ENCODE measurements around the gene LPCAT1. TPM values are rescaled to one million over a fixed set of nuclear protein-coding genes. Genes with fewer than 3 reads are reported as not detected.

The LPCAT1 gene
- total and polyA plus RNA-seq, 2 experiments from 2014 or later: 22.2 to 48.4 TPM

DNA sequence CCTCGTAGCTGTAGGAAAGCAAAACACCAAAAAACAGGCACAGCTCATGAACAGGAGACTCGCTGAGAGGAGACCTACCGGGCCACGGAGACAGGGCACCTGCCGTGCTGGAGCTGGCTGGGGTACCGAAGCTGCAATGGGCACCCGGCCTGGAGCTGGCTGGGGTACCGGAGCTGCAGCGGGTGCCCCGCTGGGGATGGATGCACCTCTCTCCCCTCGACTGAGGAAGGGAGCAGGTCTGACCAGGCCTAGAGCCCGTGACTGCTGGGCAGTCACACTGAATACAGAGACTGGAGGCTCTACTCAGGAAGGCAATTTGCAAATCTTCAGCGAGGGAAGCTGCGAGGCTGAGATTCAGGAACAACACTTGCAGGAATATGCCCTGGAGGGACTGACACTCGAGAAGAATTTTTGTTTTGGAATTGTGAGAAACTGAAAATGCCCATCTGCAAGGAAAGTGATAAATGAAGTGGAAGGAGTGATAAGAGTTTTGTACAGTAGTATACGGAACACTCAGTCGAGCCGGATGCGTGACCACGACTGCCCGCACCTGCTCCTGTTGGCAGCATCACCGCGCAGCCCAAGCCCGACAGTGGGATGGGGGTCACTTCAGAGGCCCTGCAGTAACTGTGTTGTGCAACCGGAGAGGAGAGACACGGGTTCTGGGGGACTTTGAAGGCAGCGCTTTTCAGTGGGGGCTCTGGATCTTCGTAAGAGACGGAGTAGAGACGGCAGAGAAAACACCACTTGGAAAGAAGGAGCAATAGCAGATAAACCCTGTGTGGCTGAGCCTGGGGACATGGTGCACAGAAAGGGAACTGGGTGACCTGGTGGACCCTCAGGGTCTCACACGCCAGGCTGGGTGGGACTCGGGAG is 27.9 kb upstream of the LPCAT1 start:
- TF ChIP-seq EZH2phosphoT487 (IDR thresholded peaks at IDR 0.05; ENCODE audit: insufficient read depth, low read depth): no peak
- H3K27ac ChIP-seq: no peak overlapping the region
- peak overlapping the region; percentile 50 for H3K4me2 ChIP-seq (ENCODE audit: unreplicated experiment)
- no peaks in the 10 kb centered on the region for H3F3A ChIP-seq (ENCODE audit: insufficient read depth)
- H3K79me2 ChIP-seq (ENCODE audit: insufficient read depth): no peaks in the 10 kb centered on the region
- WGBS, 2 experiments (ENCODE audit: low coverage in 1 of 2, low lambda C conversion rate in 2 of 2, missing lambda C conversion rate in 2 of 2): 78 to 83% methylated on average over 32 of the region's 32 CpGs
- H3K4me1 ChIP-seq (ENCODE audit: insufficient read depth): peaks cover 10% of the 10 kb centered on the region
- H3K9me3 ChIP-seq (ENCODE audit: low read depth): no peaks in the 10 kb centered on the region
- no peaks in the 10 kb centered on the region for H3K36me3 ChIP-seq (ENCODE audit: low read depth)
- in situ Hi-C loops (cut with MboI): no loop called here
- no peaks in the 10 kb centered on the region for H3K27me3 ChIP-seq (replicated peaks; ENCODE audit: insufficient read depth)
- H3K9ac ChIP-seq: no peak overlapping the region
- 0 out of 2 replicates have a peak overlapping the region, but pooled peaks have one; percentile 46 for H3K4me3 ChIP-seq
- no peak for DNase-seq
- no peaks in the 10 kb centered on the region for H4K20me1 ChIP-seq (ENCODE audit: insufficient read depth)
- no peaks in the 10 kb centered on the region for H3K9me2 ChIP-seq (ENCODE audit: insufficient read depth)
- no peak overlapping the region for H2AFZ ChIP-seq

DNA sequence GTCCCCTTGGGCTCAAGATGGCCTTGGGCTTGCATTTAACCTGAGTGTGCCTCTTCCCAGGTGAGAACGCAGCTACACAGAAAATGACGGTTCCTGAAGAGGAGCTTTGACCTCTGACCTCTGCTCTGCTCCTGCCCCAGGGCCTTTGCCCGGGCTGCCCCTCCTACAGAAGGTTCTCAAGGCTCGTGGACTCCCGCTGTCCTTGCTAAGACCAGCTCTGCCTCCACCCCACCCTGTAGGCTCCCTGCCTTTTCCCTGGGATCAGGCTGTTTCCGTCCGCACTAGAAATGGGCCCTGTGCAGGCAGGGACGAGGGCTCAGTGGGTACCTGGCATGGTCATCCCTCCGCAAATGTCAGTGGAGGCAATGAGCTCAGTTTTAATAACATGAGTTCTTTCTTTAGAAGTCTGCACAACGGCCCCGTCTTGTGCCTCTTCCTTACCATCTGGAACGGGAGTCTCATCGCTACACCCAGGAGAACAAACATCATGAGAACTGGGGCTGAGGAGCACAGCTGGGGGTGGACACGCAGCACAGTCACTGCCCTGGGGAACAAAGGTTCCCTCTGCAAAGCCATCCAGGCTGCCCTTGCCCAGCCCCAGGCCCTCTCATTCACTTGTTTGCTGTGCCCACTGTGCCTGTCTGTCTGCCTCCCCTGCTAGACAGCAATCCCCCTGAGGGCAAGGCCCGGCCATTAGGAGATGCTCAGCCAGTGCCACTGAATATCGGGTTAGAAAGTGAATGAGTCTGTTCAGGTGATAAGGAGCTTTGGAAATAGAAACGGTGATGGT is 26.7 kb upstream of the LPCAT1 start:
- 83 to 89% methylated on average over 17 of the region's 17 CpGs for WGBS, 2 experiments (ENCODE audit: low coverage in 1 of 2, low lambda C conversion rate in 2 of 2, missing lambda C conversion rate in 2 of 2)
- Histone ChIP-seq H2AFZ (no peak overlapping the region), H3F3A (ENCODE audit: insufficient read depth) (peaks cover 8% of the 10 kb centered on the region), H3K4me1 (ENCODE audit: insufficient read depth) (peaks cover 7% of the 10 kb centered on the region), H3K9ac (no peak overlapping the region), H3K9me3 (ENCODE audit: low read depth) (no peaks in the 10 kb centered on the region), H3K4me3 (no peak overlapping the region), H3K27ac (no peak overlapping the region), H3K27me3 (replicated peaks; ENCODE audit: insufficient read depth) (no peaks in the 10 kb centered on the region), H3K9me2 (ENCODE audit: insufficient read depth) (no peaks in the 10 kb centered on the region), H3K4me2 (ENCODE audit: unreplicated experiment) (no peak overlapping the region), H3K36me3 (ENCODE audit: low read depth) (no peaks in the 10 kb centered on the region), H4K20me1 (ENCODE audit: insufficient read depth) (no peaks in the 10 kb centered on the region), H3K79me2 (ENCODE audit: insufficient read depth) (no peaks in the 10 kb centered on the region)
- TF ChIP-seq EZH2phosphoT487 (IDR thresholded peaks at IDR 0.05; ENCODE audit: insufficient read depth, low read depth) (no peak), EZH2 (IDR thresholded peaks at IDR 0.05; ENCODE audit: insufficient read depth, poor library complexity, severe bottlenecking) (no peak)
- DNase-seq: no peak
- in situ Hi-C loops (cut with MboI): no loop called here

DNA sequence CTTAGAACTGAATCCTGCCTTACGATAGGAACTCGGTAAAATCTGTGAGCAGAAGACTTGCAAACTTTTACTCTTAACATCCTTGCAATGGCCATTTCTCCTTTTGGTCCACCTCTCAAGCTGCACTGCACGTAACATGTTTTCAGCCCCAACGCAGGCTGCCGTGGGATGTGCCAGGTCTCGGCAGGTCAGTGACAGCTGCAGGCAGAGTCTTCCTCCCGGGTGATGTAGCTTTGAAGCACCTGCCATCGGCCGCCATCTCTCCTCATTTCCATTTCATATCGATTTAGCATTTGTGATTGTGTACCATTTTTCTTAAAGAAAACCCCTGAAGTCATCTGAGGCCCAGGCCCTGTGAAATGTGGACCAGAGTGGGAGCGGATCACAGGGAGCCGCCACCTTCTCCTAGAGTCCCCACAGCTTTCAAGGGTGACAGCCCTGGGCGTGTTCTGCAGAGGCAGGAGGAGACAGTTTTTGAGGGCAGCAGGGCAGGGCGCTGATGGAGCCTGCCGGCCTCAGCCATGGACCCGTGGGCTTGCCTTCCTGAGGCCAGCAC is 25.8 kb upstream of the LPCAT1 start:
- H3K27ac ChIP-seq: no peak overlapping the region
- no peaks in the 10 kb centered on the region for H4K20me1 ChIP-seq (ENCODE audit: insufficient read depth)
- H3K79me2 ChIP-seq (ENCODE audit: insufficient read depth): no peaks in the 10 kb centered on the region
- H2AFZ ChIP-seq: no peak overlapping the region
- H3F3A ChIP-seq (ENCODE audit: insufficient read depth): peaks cover 9% of the 10 kb centered on the region
- WGBS, 2 experiments (ENCODE audit: low coverage in 1 of 2, low lambda C conversion rate in 2 of 2, missing lambda C conversion rate in 2 of 2): 75 to 83% methylated on average over 16 of the region's 16 CpGs
- H3K4me1 ChIP-seq (ENCODE audit: insufficient read depth): no peaks in the 10 kb centered on the region; the same call in 1 of the 2 replicates
- no peak overlapping the region for H3K4me3 ChIP-seq
- H3K27me3 ChIP-seq (replicated peaks; ENCODE audit: insufficient read depth): no peaks in the 10 kb centered on the region
- H3K9me3 ChIP-seq (ENCODE audit: low read depth): no peaks in the 10 kb centered on the region
- TF ChIP-seq EZH2phosphoT487 (IDR thresholded peaks at IDR 0.05; ENCODE audit: insufficient read depth, low read depth) (no peak), EZH2 (IDR thresholded peaks at IDR 0.05; ENCODE audit: insufficient read depth, poor library complexity, severe bottlenecking) (no peak)
- H3K4me2 ChIP-seq (ENCODE audit: unreplicated experiment): no peak overlapping the region
- no peaks in the 10 kb centered on the region for H3K9me2 ChIP-seq (ENCODE audit: insufficient read depth)
- no peaks in the 10 kb centered on the region for H3K36me3 ChIP-seq (ENCODE audit: low read depth)
- in situ Hi-C loops (cut with MboI): no loop called here
- no peak overlapping the region for H3K9ac ChIP-seq
- DNase-seq: no peak

DNA sequence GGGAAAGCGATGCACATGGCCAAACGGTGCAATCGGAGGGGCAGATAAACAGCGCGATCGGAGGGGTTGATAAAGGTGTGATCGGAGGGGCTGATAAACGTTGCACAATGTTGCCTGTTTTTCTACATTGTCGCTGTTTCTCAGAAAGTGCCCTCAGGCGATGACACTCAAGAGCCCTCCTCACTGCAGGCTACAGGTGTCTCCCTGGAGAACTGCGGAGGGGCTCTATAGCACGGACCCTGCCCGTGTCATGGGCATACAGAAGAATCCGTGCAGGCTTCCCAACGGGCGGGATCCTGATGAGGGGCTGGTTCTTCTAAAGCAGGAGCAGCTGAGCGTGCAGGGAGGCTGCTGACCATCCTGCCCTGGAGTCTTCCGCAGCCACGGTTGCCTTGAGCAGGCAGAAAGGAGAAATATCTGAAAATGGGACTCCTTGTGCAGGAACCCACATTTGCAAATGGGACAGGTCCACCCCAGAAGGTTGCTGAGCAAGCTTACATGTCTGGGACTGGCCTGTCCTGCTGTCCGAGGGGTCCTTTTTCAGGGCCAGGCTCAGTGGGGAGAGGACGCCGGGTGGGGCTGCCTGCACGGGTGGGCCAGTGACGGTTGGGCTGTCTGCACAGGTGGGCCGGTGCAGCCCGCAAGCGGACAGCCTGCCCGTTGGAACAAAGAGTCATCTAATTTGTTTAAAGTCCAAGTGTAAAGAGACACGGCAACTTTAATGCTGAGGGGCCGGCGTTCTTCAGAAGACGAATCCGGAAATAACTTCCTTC is 25.1 kb upstream of the LPCAT1 start:
- Histone ChIP-seq H4K20me1 (ENCODE audit: insufficient read depth) (no peaks in the 10 kb centered on the region), H3K9me3 (ENCODE audit: low read depth) (no peaks in the 10 kb centered on the region), H3K4me2 (ENCODE audit: unreplicated experiment) (no peak overlapping the region), H3K9me2 (ENCODE audit: insufficient read depth) (no peaks in the 10 kb centered on the region), H3K4me1 (ENCODE audit: insufficient read depth) (peaks cover 7% of the 10 kb centered on the region), H3K9ac (no peak overlapping the region), H3K79me2 (ENCODE audit: insufficient read depth) (no peaks in the 10 kb centered on the region), H2AFZ (no peak overlapping the region), H3F3A (ENCODE audit: insufficient read depth) (peaks cover 15% of the 10 kb centered on the region), H3K27me3 (replicated peaks; ENCODE audit: insufficient read depth) (no peaks in the 10 kb centered on the region), H3K27ac (no peak overlapping the region), H3K4me3 (no peak overlapping the region), H3K36me3 (ENCODE audit: low read depth) (no peaks in the 10 kb centered on the region)
- no peak for DNase-seq
- in situ Hi-C loops (cut with MboI): no loop called here
- no peak for TF ChIP-seq EZH2 (IDR thresholded peaks at IDR 0.05; ENCODE audit: insufficient read depth, poor library complexity, severe bottlenecking)
- no peak for TF ChIP-seq EZH2phosphoT487 (IDR thresholded peaks at IDR 0.05; ENCODE audit: insufficient read depth, low read depth)
- WGBS, 2 experiments (ENCODE audit: low coverage in 1 of 2, low lambda C conversion rate in 2 of 2, missing lambda C conversion rate in 2 of 2): 92 to 94% methylated on average over 29 to 33 of the region's 33 CpGs
